Cardiac muscle cell (in vitro differentiated cells and primary cell): ENCODE data around the gene THBS4. TPM values are rescaled to one million over a fixed set of nuclear protein-coding genes. Genes with fewer than 3 reads are reported as not detected.
A peak's percentile ranks its signal among the peaks of the same experiment; 100 is the strongest.

Experiments used
- DNase-seq, 2 donors: peaks; one replicate each; pipeline versions ENCODE4 v3.0.0 to v3.0.0-alpha.2; 2010 to 2017; ENCODE audit warnings: low read depth in 1 of 2, low spot score in 1 of 2
- H3K27ac ChIP-seq: fragments of 200-600 bp; sonication (generic); 2 replicates; pipeline ENCODE4 v1.5.1; 2016
- H3K27me3 ChIP-seq: fragments of 200-600 bp; sonication (generic); 2 replicates; pipeline ENCODE4 v1.6.0; 2016; ENCODE audit warnings: control low read depth
- H3K36me3 ChIP-seq: fragments of 200-600 bp; sonication (generic); 2 replicates; pipeline ENCODE4 v1.5.1; 2016; ENCODE audit warnings: control low read depth
- H3K4me1 ChIP-seq: fragments of 200-600 bp; sonication (generic); 2 replicates; pipeline ENCODE4 v1.8.1; 2017; ENCODE audit warnings: low read depth, mild to moderate bottlenecking, mixed run types
- H3K4me3 ChIP-seq: fragments of 200-600 bp; sonication (generic); 2 replicates; pipeline ENCODE4 v1.5.1; 2016; ENCODE audit warnings: mild to moderate bottlenecking
- H3K9me3 ChIP-seq: fragments of 200-600 bp; sonication (generic); 2 replicates; pipeline ENCODE4 v1.5.1; 2017; ENCODE audit warnings: low read depth, mild to moderate bottlenecking, control low read depth
- CTCF ChIP-seq: IDR thresholded peaks from 2 replicates; pipeline ENCODE4 v1.5.1; 2012; ENCODE audit warnings: low read depth, mild to moderate bottlenecking, low read length
- polyA plus RNA-seq: library from polyadenylated mRNA; unstranded; fragments of >200 nt; fragmentation: Nextera tagmentation; extraction: Ambion mirVana; gene quantifications from 2 replicates; pipeline ENCODE4 v1.2.1, GENCODE V29; 2016
- total RNA-seq: library from RNA; depleted of rRNA; stranded (reverse); fragments of >200 nt; gene quantifications from 2 replicates; pipeline ENCODE4 v1.2.3, GENCODE V29; 2016

THBS4 gene
- total and polyA plus RNA-seq, 2 experiments from 2014 or later, result 27.2 to 35.7 TPM

GRCh38 chr5:80057921-80058320 is 22.8 kb downstream of the THBS4 start:
- no peak overlapping the region for H3K4me3 ChIP-seq
- no peaks in the 10 kb centered on the region for H3K9me3 ChIP-seq
- no peaks in the 10 kb centered on the region for H3K27me3 ChIP-seq
- H3K36me3 ChIP-seq, result no peaks in the 10 kb centered on the region
- DNase-seq, result no peak
- H3K27ac ChIP-seq, result no peak overlapping the region
- peaks cover 5% of the 10 kb centered on the region for H3K4me1 ChIP-seq
- no peak for TF ChIP-seq CTCF

GRCh38 chr5:80059354-80059980 is 24.3 kb downstream of the THBS4 start:
- no peak for TF ChIP-seq CTCF
- no peak for DNase-seq
- no peak overlapping the region for H3K4me3 ChIP-seq
- peaks cover 13% of the 10 kb centered on the region for H3K4me1 ChIP-seq
- H3K27ac ChIP-seq, result no peak overlapping the region
- no peaks in the 10 kb centered on the region for H3K36me3 ChIP-seq
- H3K9me3 ChIP-seq, result no peaks in the 10 kb centered on the region
- no peaks in the 10 kb centered on the region for H3K27me3 ChIP-seq

GRCh38 chr5:80060966-80061365 is 25.8 kb downstream of the THBS4 start:
- Histone ChIP-seq H3K36me3 (no peaks in the 10 kb centered on the region), H3K9me3 (no peaks in the 10 kb centered on the region)
- no peak for TF ChIP-seq CTCF

GRCh38 chr5:80061547-80061946 is 26.4 kb downstream of the THBS4 start:
- Histone ChIP-seq H3K36me3 (no peaks in the 10 kb centered on the region), H3K27ac (no peak overlapping the region), H3K9me3 (no peaks in the 10 kb centered on the region), H3K27me3 (no peaks in the 10 kb centered on the region), H3K4me1 (peaks cover 8% of the 10 kb centered on the region), H3K4me3 (no peak overlapping the region)
- TF ChIP-seq CTCF, result no peak
- DNase-seq, result no peak

More at GRCh38 chr5:80060966-80061365, 25.8 kb downstream of the THBS4 start:
- Histone ChIP-seq H3K4me1 (peaks cover 9% of the 10 kb centered on the region), H3K27ac (no peak overlapping the region), H3K27me3 (no peaks in the 10 kb centered on the region), H3K4me3 (no peak overlapping the region)
- peak in 1 of 2 donors; percentile 37 for DNase-seq

GRCh38 chr5:80064124-80064523 is 29.0 kb downstream of the THBS4 start:
- Histone ChIP-seq H3K36me3 (no peaks in the 10 kb centered on the region), H3K4me1 (peaks cover 8% of the 10 kb centered on the region), H3K4me3 (no peak overlapping the region), H3K9me3 (no peaks in the 10 kb centered on the region), H3K27me3 (no peaks in the 10 kb centered on the region), H3K27ac (no peak overlapping the region)
- no peak for TF ChIP-seq CTCF
- DNase-seq, result no peak
